Esophagus squamous epithelium (tissue), 4 donors: ENCODE data around the gene CUBN.

Experiments
- CTCF ChIP-seq, 6 experiments: fragments of 450-650 bp in 4 of 6; fragments of 200-600 bp in 2 of 6; sonication (generic) in 2 of 6; IDR thresholded peaks; one replicate each; pipeline ENCODE4 v1.5.1; 2016 to 2019; ENCODE audit warnings: antibody characterized with exemption in 6 of 6, mild to moderate bottlenecking in 4 of 6, moderate library complexity in 4 of 6
- POLR2A ChIP-seq, 4 donors: fragments of 450-650 bp; IDR thresholded peaks; one replicate each; pipeline ENCODE4 v1.6.1; 2017; ENCODE audit warnings: antibody characterized with exemption in 4 of 4, mild to moderate bottlenecking in 4 of 4, moderate library complexity in 3 of 4

GRCh38 chr10:17077346-17077781 is 52.2 kb downstream of the CUBN start:
- TF ChIP-seq CTCF (IDR thresholded peaks at IDR 0.05): no peak
- TF ChIP-seq POLR2A (IDR thresholded peaks at IDR 0.05): no peak
